Lower leg skin (tissue), 4 donors: ENCODE data around the gene ANKRD24. TPM values are rescaled to one million over a fixed set of nuclear protein-coding genes. Genes with fewer than 3 reads are reported as not detected.
"Not testable (repeated sequence)": the region's sequence is repeated elsewhere in the genome, so short reads cannot be mapped to it uniquely, and the experiment has no call there.

ENCODE experiments used
- DNase-seq, 2 donors: peaks; one replicate each; pipeline ENCODE4 v3.0.0-alpha.2; 2019; ENCODE audit warnings: low spot score in 2 of 2
- H3K4me3 ChIP-seq: fragments of 200-600 bp; sonication (generic); 2 replicates; pipeline ENCODE4 v1.5.1; 2017; ENCODE audit warnings: mild to moderate bottlenecking, low read depth; ENCODE audit not compliant: poor library complexity, severe bottlenecking
- CTCF ChIP-seq, 3 donors: fragments of 450-650 bp; IDR thresholded peaks; one replicate each; pipeline ENCODE4 v1.5.1; 2016; ENCODE audit warnings: antibody characterized with exemption in 3 of 3, mild to moderate bottlenecking in 3 of 3, moderate library complexity in 2 of 3
- POLR2A ChIP-seq, 2 donors: fragments of 450-650 bp; IDR thresholded peaks; one replicate each; pipeline ENCODE4 v1.6.1; 2016 to 2017; ENCODE audit warnings: antibody characterized with exemption in 2 of 2, mild to moderate bottlenecking in 1 of 2, moderate library complexity in 1 of 2
- whole genome bisulfite sequencing, 2 donors: methylation state at CpG; one replicate each; pipeline ENCODE4 v1.1.5; 2018; 5-methylcytosine and 5-hydroxymethylcytosine counted together
- intact Hi-C: fragments of 100-400 bp; cut with DNase I; formaldehyde crosslinking; loops from one replicate; pipeline ENCODE4 v1.15.0; 2023; ENCODE audit warnings: low total_unique reads
- total RNA-seq, 4 donors: library from RNA; depleted of rRNA; stranded (reverse); fragments of >200 nt; gene quantifications; one replicate each; pipeline ENCODE4 v1.1.0, GENCODE V29; 2016

Gene ANKRD24
- total RNA-seq, 4 donors from 2014 or later: 0.22 to 3.2 (median 1.5) TPM; not detected in 1

DNA sequence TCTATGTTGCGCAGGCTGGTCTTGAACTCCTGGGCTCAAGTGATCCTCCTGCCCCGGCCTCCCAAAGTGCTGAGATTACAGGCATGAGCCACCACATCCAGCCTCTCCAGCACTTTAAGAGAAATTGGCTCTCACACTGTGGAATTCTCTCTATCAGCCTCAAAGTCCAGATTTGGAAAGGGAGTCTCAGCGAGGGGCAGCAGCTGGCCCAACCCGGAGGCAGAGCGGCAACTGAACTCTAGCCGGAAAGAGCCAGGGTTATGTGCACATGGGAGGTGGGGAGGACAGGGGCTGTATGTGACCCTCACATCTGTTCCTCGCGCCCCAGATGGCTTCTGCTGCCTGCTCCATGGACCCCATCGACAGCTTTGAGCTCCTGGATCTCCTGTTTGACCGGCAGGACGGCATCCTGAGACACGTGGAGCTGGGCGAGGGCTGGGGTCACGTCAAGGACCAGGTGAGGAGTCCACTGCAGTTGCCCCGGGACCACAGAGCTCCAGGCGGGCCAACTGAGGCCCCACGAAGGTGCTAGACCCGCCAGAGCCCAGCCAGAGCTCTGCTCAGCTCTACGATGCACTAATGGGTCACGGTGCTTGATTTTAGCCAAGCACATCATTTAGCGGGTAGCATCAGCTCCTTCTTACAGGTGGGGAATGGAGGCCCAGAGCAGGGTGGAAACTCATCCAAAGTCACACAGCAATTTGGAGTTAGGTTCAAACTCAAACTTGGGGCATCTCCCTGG lies 27.7 kb upstream of the ANKRD24 start:
- TF ChIP-seq CTCF (IDR thresholded peaks at IDR 0.05) (no peak), POLR2A (IDR thresholded peaks at IDR 0.05) (no peak)
- intact Hi-C loops: no loop called here
- no peak for DNase-seq
- H3K4me3 ChIP-seq: no peak overlapping the region
- WGBS, 2 donors: 80% methylated on average over 21 of the region's 21 CpGs

DNA sequence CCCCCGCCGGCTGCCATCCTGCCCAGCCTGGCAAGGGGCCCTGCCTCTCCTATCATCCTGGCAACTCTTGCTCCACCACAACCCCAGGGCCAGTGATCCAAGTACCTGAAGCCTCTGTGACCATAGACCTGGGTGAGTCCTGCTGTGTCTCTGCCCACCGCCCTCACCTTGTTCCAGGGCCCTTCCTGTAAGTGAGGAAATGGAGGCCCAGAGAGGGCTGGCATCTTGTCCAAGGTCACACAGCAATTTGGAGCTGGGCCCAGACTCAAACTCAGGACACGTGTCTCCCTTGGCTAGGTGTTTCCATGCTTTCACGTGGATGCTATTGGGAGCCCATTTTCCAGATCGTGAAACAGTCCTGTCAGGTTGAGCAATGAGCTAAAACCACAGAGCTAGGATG lies 25.3 kb upstream of the ANKRD24 start:
- no peak for TF ChIP-seq CTCF (IDR thresholded peaks at IDR 0.05)
- no peak for TF ChIP-seq POLR2A (IDR thresholded peaks at IDR 0.05)
- WGBS, 2 donors: 70 to 79% methylated on average over 6 of the region's 6 CpGs
- DNase-seq: no peak
- no peak overlapping the region for H3K4me3 ChIP-seq
- intact Hi-C loops: no loop called here

DNA sequence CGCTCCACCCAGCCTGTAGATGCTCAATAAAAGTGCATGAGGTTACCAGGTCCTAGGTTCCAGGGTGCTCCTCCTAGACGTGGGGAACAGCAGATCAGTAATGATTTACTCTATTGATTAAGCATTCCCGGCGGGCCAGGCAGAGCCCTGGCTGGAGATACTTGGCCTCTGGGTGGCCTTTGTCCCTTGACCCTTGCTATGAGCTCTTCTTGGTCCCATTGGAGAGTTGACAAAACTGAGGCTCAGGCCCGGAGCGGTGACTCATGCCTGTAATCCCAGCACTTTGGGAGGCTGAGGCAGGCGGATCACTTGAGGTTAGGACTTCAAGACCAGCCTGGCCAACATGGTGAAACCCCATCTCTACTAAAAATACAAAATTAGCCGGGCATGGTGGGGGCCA lies 24.5 kb upstream of the ANKRD24 start:
- intact Hi-C loops, H3K4me3 ChIP-seq, DNase-seq: not testable (repeated sequence)
- 74 to 77% methylated on average over 8 of the region's 8 CpGs for WGBS, 2 donors

- TF ChIP-seq POLR2A (IDR thresholded peaks at IDR 0.05) (no peak), CTCF (IDR thresholded peaks at IDR 0.05) (no peak)
- WGBS, 2 donors: 76 to 81% methylated on average over 7 of the region's 7 CpGs
- intact Hi-C loops: no loop called here
- H3K4me3 ChIP-seq: no peak overlapping the region
- DNase-seq: no peak
These were observed 20.9 kb upstream of the ANKRD24 start for GRCh38 chr19:4161415-4162077.

DNA sequence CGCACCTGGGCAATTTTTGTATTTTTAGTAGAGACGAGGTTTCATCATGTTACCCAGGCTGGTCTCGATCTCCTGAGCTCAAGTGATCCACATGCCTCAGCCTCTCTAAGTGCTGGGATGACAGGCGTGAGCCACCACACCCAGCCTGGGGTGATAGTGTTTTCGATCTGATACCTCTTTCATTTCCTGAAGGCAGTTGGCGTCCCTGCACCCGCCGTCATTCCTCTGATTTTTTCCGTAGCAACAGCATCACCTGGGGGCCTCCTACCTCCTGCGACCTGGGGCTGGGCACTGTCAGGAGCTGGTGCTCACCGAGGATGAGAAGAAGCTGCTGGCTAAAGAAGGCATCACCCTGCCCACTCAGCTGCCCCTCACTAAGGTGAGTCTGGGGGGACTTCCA lies 18.2 kb upstream of the ANKRD24 start:
- H3K4me3 ChIP-seq: no peak overlapping the region
- TF ChIP-seq POLR2A (IDR thresholded peaks at IDR 0.05): no peak
- TF ChIP-seq CTCF (IDR thresholded peaks at IDR 0.05): no peak
- DNase-seq: no peak
- WGBS, 2 donors: 42 to 52% methylated on average over 11 of the region's 11 CpGs
- intact Hi-C loops: no loop called here

- intact Hi-C loops: no loop called here
- H3K4me3 ChIP-seq: no peak overlapping the region
- 55 to 69% methylated on average over 14 to 17 of the region's 22 CpGs for WGBS, 2 donors
- DNase-seq: no peak
- no peak for TF ChIP-seq CTCF (IDR thresholded peaks at IDR 0.05)
- TF ChIP-seq POLR2A (IDR thresholded peaks at IDR 0.05): no peak
These were observed 10.8 kb upstream of the ANKRD24 start for GRCh38 chr19:4171676-4172075.
